Hematopoietic multipotent progenitor cell treated with erythropoietin and hydrocortisone succinate and interleukin-3 and kit ligand, for 6 days (in vitro differentiated cells): ENCODE data around the gene F3.
A peak's percentile ranks its signal among the peaks of the same experiment; 100 is the strongest.

Experiments
- DNase-seq: peaks from one replicate; pipeline ENCODE4 v3.0.0-alpha.2; 2015

Gene F3

DNA sequence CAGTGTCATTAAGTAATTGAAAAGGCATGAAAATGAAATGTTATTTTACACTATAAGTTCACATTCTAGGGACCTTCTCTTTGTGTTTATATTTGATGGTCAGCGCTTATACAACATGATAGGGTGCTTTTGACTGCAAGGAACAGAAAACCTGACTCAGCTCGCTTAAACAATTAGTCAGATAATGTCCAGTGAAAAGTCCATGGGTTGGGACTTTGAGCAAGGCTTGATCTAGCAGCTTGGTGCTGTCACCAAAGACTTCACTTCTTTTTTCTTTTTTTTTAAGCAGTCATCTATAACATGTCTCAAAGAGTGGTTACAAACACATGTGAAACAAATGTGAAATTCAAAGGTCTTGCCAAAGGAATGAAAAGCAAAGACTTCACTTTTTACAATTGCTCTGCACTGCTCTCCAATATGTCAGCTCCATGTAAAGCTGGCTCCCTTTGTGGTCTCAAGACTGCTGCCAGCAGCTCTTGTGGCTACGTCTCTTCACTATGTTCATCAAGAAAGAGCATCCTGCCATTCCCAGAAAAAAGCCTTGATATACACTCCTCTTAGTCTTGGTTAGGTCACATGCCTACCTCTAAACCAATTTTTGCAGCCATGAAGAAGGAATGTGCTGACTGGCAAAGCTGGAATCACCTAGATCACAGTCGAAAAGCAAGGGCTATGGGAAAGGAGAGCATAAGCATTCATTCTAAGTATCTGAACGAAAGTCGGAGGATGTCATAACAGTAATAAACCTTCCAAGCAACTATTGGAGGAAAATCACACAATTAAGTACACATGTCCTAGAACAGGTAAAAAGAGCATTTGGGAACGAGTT lies 15.2 kb downstream of the F3 start:
- DNase-seq, result no peak

DNA sequence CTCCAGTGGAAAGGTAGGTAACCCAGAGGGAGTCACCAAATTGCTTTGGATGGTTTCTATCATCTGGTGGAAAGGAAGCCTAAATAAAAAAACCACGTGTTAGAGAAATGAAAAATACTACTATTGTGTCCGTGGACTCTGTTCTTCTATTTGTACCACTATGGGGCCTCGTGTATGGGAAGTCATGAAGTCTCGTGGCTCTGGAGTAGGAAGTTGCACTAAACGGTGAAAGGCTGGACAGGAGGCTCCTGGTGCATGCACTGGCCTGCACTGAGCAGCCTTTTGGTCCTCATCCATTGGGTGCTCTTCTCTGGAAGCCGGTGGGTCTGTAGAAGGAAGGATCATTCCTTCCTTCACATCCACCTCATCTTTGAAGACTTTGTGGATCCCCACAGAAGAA lies 17.0 kb downstream of the F3 start:
- DNase-seq, result no peak

DNA sequence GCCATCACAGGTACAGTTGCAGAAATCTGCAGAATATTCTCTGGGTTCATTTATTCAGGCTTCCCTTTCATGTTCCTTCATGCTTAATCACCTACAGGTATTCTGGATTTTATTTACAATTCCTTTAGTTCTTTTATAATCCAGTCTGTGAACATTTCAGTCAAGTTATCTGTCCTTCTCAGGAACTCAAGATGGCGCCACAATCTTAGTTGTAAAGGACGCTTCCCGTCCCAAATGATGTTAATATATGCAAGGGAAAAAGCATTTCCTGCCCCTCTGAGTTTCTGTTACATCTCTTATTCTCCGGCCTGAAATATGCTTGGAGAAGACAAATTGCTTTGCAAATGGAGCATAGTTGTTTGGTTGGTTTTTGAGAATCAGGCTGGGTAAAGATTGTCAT lies 19.3 kb downstream of the F3 start:
- DNase-seq, result peak; percentile 74

DNA sequence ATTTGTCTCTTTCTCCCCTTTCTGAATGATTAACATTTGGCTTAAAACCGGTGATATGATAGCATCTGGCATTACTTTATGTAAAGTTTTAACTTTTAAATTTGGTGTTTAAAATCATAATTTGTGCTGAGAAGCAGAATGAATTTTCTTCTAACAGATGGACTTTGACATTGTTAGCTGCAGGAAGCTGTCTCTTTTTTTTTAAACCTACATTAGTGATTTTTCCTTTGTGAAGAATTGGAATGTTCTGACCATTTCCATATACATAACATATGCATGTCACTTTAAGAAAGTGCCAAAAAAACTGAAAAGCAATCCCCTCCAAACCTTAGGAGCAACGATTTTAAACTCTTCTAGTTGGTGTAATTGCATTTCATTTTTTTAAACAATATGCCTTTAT lies 22.2 kb downstream of the F3 start:
- no peak for DNase-seq

DNA sequence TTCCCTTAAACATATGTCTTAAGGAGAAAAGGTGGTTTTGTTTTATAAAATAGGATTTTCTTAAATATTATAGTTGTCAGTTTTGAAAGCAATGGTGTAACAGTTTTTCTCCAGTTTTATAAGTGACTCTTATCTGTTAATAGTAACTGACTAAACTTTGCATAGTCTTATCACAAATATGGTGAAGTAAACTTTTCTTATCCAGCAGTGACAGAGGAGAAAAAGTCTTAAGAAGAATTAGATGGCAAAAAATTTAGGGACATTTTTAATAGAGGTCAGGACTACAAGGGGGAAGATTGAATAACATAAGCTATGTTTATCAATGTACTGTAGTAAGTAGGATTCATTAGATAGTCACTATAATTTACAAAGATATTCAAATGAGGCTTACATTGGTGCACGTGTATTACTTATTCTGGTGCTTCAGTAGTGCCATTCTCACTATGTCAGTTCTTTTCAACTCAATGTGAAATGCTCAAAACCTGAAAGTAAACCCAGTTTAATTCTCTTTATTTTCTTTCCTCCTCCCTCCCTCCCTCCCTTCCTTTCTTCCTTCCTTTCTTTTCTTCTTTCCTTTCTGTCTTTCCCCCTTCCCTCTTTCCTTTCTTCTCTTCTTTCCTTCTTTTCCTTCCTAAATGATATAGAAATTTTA lies 26.1 kb downstream of the F3 start:
- peak; percentile 80 for DNase-seq

DNA sequence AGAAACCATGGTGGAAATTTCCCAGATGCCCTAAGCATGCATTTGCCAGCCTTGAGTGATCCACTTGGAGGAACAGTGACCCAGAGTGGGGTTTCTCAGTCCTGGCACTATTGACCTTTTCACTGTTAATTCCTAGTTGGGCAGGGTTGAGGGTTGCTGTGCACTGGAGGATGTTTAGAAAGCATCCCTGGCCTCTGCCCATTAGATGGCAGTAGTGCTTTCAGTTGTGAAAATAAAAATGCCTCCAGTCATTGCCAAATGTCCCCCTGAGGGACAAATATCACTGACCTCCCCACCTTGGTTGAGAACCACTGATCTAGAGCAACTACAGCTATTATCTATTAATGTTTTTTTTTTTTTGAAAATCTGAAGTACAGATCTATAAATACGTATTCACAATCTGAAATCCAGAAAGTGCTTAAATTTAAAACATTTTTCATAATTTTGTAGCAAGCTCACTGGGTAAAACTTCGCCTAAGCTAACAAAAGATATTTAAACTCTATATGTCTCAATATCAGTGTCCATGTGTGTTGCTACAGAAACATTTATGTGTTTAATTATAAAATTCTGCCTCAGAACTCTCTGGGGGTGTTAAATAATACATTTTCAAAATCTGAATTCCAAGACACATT lies 27.3 kb downstream of the F3 start:
- DNase-seq, result peak; percentile 85

DNA sequence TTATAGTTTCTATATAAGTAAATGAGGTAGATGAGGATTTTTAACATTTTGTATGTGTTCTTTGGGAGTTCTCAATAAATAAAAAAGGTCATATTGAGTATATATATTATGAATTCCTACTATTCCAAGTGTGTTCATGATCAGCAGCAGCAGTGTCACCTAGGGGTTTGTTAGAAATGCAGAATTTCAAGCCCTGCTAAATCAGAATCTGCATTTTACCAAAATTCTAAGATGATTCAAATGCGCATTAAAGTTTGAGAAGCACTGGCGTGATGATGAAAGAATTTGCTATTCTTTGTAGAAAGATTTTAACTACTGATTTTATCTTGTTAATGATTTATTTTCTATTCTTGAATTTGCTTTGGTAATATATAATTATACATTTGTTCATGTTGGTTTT lies 28.7 kb downstream of the F3 start:
- DNase-seq, result no peak

DNA sequence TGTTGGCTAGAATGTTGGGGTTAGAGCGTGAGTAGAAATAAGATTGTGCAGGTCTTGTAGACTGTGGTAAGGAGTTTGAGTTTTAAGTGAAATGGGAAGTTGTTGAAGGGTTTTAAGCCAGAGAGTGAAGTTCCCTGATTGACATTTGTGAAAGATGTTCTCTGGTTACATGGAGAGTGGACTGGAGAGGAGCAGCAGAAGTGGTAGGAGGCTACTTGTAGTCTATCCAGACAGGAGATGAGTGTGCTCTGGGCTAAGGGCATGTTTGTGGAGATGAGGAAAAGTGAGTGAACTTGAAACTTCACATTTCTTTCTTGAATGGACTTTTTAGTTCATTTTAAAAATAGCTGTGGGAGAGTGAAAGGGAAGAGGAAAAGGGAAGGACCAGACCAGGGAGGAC lies 37.0 kb downstream of the F3 start:
- DNase-seq, result no peak

DNA sequence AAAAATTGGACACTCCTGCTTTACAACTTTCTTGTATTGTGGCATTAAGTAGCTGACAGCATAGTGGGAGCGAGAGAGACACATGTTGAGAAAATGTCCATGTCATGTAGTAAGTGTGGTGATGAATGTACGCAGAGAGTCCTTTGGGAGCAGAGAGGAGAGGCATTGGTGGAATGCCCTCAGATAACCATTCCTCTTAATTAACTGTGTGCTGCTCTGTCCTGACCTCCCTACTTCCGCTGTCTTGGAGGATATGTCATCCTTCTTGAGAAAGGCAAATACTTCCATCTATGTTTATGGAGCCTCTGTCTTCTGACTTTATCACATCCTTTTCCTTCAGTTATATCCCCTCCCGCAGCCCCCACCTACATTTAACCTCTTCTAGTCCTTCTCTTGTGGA lies 38.4 kb downstream of the F3 start:
- DNase-seq, result no peak

DNA sequence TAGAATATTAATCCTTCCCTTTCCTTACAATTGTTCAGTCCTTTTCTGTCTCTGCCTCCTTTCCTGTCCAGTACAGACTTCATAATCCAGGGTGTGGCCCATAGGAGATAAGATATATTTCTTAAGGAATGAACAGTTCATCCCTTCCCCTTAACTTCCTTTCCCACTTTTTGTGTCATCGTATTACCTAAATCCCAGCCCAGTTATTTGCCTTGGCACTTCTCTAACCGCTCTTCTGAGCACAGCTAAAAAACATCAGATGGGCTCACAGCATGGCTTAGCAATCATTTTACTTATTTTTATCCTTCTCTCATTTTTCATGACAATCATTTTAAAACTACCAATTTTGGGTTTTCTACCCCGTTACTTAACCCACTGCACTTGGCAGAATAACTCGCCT lies 39.6 kb downstream of the F3 start:
- no peak for DNase-seq

DNA sequence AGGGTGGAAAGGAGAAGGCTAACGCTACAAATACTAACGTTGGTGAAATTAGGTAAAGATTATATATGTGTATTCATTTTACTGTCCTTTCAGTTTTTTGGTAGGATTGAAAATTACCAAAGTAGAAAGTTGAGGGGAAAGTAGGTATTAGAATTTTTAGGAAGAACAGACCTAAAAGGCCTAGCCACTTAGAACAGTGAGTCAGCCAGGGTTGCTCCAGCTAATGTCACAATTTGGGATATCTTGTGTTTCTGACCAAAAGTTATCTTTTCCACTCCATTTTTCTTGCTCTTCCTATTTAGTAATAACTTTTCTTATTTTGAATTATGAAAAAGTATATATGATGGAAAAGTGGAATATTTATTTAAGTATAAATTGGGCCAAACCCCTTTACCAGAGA lies 40.1 kb downstream of the F3 start:
- DNase-seq, result no peak

DNA sequence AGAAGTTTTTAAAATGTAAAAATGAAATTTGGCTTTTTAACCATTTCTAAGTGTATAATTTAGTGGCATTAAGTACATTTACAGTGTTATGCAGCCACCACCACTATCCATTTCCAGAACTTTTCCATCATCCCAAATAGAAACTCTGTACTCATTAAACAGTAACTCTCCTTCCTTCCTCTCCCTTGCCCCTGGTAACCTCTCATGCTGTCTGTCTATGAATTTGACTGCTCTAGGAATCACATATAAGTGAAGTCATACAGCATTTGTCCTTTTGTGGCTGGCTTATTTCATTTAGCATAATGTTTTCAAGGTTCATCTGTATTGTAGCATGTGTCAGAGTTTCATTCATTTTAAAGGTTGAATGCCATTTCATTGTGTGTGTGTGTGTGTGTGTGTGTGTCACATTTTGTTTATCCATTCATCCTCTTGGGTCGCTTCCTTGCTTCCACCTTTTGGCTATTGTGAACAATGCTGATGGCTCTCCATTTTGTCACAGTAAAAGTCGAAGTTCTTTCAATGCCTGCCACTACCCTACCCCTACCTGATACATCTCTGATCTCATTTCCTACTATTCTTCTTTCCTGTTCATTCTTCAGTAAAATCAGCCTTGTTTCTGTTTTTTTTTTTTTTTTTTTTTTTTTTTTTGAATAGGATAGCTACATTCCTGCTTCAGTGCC lies 45.3 kb downstream of the F3 start:
- DNase-seq, result no peak

DNA sequence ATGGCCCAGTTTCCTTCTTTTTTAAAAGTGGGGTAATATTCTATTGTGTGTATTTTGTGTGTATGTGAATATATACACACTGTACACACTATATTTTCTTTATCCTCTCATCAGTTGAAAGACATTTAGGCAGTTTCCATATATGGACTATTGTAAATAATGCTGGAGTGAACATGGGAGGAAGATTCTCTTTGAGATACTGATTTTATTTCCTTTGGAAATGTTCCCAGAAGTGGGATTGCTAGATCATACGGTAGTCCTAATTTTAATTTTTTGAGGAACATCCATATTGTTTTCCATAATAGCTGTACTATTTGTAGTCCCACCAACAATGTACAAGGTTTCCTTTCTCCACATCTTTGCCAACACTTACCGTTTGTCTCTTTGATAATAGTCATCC lies 51.0 kb downstream of the F3 start:
- no peak for DNase-seq

DNA sequence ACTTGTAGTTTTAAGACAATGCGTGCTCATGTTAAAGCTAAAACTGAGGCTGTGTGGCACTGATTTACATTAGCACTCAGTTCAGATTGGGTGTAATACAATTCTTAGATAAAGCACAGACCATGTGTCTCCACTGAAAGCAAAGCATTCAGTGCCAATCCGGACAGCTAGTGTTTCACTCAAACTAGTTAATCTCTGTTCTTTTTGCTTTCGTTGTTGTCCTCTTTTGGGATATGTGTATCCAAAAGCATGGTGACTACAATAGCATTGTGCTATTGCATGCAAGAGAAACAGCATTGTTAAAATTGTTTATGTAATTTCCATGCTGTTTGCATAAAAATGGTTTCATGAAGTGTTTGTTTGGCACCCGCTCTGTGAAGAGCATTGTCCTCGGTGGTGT lies 54.6 kb downstream of the F3 start:
- DNase-seq, result no peak

DNA sequence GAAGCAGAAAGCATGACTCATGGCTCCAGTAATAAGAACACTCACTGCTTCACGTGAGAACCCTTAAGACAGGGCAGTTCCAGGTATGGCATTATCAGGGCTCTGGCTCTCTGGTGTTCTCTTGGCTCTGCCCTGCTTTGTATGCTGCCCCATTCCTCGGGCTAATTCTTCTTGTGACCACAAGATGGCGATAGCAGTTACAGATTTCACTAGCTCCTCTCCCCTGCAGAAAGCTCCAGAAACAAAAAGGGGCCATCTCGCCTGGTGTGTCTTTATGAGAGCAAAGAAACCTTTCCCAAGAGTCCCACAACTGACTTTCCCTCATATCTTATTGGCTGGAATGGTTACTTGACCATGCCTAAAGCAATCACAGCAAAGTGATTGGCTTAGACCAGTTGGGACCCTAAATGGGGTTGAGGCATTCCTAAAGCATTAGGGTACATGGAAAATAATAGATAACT lies 60.1 kb downstream of the F3 start:
- DNase-seq, result peak; percentile 83

DNA sequence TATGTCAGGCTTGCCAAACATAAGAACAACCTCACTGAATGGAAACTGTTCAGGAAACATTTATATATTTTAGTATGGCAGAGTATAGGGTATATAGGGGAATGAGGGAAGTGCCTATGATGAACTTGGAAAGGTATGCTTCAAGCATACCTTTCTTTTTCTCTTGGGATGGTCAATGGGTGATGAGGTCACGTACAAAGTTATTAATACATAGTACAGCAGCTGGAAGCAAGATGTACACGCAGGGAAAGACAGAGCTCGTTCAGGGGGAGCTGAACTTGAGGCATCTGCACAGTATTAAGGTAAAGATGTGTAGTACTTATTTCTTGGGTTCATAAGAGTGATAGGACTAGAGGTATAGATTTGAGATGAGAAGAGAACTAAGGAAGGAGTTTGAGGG lies 61.9 kb downstream of the F3 start:
- DNase-seq, result no peak
